GM21576 (cell line): ENCODE data around the gene SLC26A9.
"Not testable (repeated sequence)": the region's sequence is repeated elsewhere in the genome, so short reads cannot be mapped to it uniquely, and the experiment has no call there.

Source experiments
- ATAC-seq: cut with Tn5 transposase; IDR thresholded peaks from one replicate; pipeline ENCODE4 v1.9.1; 2021; ENCODE audit warnings: mild to moderate bottlenecking, moderate library complexity; ENCODE audit not compliant: unreplicated experiment

SLC26A9 gene

DNA sequence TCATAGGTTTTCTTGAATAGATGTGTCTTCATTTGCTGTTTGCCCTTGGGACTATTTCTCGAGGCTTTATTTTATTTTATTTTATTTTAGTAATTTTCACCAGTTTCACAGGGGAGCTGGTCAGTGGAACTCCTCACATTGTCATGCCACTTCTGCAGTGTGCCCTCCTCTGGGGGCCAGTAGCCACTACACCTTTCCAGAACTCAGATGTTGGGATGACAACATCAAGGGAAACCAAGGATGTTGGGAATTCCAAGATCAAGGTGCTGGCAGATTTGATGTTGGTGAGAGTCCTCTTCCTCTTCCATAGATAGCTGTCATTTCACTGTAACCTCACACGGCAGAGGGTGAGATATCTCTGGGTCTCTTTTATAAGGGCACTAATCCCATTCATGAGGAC is 35.5 kb downstream of the SLC26A9 start:
- no peak for ATAC-seq

- ATAC-seq: not testable (repeated sequence)
Observed at GRCh38 chr1:205905095-205905494, 38.2 kb downstream of the SLC26A9 start.

DNA sequence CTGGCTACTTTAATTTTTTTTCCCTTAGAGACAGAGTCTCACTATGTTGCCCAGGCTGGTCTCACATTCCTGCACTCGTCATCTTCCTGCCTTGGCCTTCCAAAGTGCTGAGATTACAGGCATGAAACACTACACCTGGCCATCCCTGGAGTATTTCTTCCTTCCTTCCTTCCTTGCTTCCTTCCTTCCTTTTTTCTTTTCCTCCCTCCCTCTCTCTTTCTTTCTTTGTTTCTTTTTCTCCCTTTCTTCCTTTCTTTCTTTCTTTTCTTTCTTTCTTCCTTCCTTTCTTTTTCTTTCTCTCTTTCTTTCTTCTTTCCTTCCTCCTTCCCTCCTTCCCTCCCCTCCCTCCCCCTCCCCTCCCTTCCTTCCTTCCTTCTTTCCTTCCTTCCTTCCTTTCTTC is 46.9 kb downstream of the SLC26A9 start:
- no peak for ATAC-seq

DNA sequence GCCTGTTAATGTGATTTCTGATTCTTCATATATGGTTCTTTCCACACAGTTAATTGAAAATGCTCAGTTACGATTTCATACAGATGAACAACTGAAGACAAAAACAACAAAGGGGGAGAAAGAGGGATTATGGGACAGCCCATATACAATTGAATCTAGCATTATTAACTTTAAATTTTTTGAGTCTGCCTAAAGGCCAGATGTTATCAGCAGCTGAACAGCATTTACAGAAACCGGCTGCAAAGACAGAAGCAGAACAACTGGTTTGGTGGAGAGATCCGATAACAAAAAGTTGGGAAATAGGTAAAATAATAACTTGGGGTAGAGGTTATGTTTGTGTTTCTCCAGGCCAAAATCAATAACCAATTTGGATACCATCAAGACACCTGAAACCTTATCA is 49.1 kb downstream of the SLC26A9 start:
- not testable (repeated sequence) for ATAC-seq

DNA sequence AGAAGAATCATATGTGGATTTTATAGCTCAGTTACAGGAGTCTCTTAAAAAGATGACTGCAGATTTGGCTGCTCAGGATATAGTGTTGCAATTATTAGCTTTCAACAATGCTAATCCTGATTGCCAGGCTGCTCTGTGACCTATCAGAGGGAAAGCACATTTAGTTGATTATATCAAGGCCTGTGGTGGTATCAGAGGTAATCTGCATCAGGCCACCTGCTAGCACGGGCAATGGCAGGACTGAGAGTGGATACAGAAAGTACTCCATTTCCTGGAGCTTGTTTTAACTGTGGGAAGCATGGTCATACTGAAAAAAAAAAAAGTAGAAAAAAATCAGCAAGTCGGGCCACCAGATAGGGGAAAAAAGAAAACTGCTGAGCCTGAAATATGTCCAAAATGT is 51.1 kb downstream of the SLC26A9 start:
- not testable (repeated sequence) for ATAC-seq

DNA sequence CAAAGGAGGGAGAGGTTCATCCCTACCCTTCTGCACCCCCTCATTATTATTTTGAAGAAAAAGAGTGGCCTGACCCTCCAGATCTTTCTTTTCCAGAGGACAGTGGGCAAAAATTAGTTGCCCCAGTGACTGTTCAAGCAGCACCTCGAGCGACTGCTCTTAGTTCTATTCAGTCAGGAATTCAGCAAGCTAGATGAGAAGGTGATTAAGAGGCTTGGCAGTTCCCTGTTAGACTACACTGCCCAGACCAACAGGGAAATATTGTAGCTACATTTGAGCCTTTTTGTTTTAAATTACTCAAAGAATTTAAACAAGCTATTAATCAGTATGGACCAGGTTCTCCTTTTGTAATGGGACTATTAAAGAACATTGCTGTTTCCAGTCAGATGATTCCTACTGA is 51.8 kb downstream of the SLC26A9 start:
- not testable (repeated sequence) for ATAC-seq

DNA sequence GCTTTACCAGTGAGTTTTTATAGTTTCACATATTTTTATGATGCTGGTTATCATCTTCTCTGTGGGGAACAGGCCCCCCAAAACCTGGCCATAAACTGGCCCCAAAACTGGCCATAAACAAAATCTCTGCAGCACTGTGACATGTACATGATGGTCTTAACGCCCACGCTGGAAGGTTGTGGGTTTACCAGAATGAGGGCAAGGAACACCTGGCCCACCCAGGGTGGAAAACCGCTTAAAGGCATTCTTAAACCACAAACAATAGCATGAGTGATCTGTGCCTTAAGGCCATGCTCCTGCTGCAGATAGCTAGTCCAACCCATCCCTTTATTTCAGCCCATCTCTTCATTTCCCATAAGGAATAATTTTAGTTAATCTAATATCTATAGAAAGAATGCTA is 52.6 kb downstream of the SLC26A9 start:
- not testable (repeated sequence) for ATAC-seq

- not testable (repeated sequence) for ATAC-seq
Observed at GRCh38 chr1:205889706-205890105, 53.5 kb downstream of the SLC26A9 start.

- not testable (repeated sequence) for ATAC-seq
Observed at GRCh38 chr1:205889006-205889405, 54.2 kb downstream of the SLC26A9 start.

DNA sequence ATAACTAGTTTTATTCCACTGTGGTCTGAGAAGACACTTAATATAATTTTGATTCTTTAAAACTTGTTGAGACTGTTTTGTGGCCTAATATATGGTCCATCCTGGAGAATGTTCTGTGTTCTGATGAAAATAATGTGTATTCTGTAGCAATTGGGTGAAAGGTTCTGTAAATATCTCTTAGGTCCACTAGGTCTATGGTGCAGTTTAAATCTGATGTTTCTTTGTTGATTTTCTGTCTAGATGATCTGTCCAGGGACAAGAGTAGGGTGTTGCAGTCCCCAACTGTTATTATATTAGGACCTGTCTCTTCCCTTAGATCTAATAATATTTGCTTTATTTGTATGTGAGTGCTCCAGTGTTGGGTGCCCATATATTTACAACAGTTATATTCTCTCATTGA is 59.5 kb downstream of the SLC26A9 start:
- no peak for ATAC-seq

DNA sequence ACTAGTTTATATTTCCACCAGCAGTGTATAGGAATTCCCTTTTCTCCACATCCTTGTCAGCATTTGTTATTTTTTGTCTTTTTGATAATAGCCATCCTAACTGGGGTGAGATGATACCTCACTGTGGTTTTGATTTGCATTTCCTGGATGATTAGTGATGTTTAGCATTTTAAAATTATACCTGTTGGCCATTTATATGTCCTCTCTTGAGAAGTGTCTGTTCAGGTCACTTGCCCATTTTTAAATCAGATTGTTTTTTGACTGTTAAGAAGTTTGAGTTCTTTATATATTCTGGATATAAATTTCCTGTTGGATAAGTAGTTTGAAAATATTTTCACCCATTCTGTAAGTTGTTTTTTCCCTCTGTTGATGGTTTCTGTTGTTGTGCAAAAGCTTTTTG is 62.3 kb downstream of the SLC26A9 start:
- no peak for ATAC-seq

DNA sequence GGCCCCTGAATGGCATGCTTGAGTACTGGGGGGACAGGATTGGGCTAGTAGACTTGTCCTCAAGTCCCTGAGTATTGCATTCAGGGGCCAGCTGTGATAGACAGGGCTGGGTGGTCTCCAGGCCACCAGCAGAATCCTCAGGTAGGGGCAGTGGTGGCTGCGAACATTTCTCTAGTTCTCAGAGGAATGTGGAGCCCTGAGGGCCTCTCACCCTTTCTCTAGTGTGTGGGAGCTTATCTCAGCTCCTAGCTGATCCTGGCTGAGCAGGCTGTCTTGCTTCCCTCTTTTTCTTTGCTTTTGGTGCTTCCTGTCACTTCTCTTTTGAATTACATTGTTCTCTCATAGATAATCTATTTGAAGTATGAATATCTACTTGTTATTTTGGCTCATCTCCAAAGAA is 63.3 kb downstream of the SLC26A9 start:
- no peak for ATAC-seq

GRCh38 chr1:205878026-205878425 is 65.2 kb downstream of the SLC26A9 start:
- ATAC-seq: no peak

DNA sequence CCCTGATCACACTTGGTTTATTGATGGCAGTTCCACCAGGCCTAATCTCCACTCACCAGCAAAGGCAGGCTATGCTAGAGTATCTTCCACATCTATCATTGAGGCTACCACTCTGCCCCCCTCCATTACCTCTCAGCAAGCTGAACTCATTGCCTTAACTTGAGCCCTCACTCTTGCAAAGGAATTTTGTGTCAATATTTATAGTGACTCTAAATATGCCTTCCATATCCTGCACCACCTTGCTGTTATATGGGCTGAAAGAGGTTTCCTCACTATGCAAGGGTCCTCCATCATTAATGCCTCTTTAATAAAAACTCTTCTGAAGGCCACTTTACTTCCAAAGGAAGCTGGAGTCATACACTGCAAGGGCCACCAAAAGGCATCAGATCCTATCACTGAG is 70.1 kb downstream of the SLC26A9 start:
- not testable (repeated sequence) for ATAC-seq

DNA sequence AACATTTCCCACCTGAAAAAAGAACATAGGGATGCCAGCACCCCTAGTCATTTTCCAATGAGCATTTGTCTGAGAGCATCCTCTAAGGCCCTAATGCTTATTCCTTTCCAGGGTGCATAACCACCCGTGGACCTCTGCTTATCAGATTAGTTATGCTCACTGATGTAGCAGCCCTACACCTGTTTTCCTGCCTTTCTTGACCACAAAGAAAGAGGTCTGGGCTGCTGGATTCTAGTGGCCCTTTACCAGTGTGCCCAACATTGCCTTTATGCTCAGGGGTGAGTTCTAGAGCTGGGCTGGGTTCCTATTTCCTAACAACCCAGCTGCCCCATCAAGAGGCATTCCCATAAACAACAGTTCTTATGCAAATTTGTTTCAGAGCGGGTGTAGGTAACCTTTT is 73.0 kb downstream of the SLC26A9 start:
- ATAC-seq: no peak
